Measurements from ENCODE around the gene ERMN.
"Not testable (repeated sequence)": the region's sequence is repeated elsewhere in the genome, so short reads cannot be mapped to it uniquely, and the experiment has no call there.

Gene ERMN

GRCh38 chr2:157291018-157291417, 34.6 kb downstream of the ERMN start:
- peaks cover 11% of the 10 kb centered on the region for H3K27me3 Mint-ChIP-seq (ENCODE audit: low read depth)
- H3K4me3 Mint-ChIP-seq = no peak overlapping the region
- H3K9me3 Mint-ChIP-seq = no peaks in the 10 kb centered on the region
- no peaks in the 10 kb centered on the region for H3K36me3 Mint-ChIP-seq (ENCODE audit: low read depth)
- no peak overlapping the region for H3K27ac Mint-ChIP-seq
- peaks cover 4% of the 10 kb centered on the region for H3K4me1 Mint-ChIP-seq (ENCODE audit: low read depth)

- Mint-ChIP-seq H3K4me3 (no peak overlapping the region), H3K9me3 (no peaks in the 10 kb centered on the region), H3K4me1 (ENCODE audit: low read depth) (peaks cover 4% of the 10 kb centered on the region), H3K27ac (no peak overlapping the region), H3K27me3 (ENCODE audit: low read depth) (peaks cover 11% of the 10 kb centered on the region), H3K36me3 (ENCODE audit: low read depth) (no peaks in the 10 kb centered on the region)
Measured at GRCh38 chr2:157290525-157290924, 35.1 kb downstream of the ERMN start.

GRCh38 chr2:157287160-157287559, 38.5 kb downstream of the ERMN start:
- peaks cover 15% of the 10 kb centered on the region for H3K27me3 Mint-ChIP-seq (ENCODE audit: low read depth)
- no peak overlapping the region for H3K27ac Mint-ChIP-seq
- no peaks in the 10 kb centered on the region for H3K36me3 Mint-ChIP-seq (ENCODE audit: low read depth)
- no peaks in the 10 kb centered on the region for H3K4me1 Mint-ChIP-seq (ENCODE audit: low read depth)
- no peaks in the 10 kb centered on the region for H3K9me3 Mint-ChIP-seq
- no peak overlapping the region for H3K4me3 Mint-ChIP-seq

- Mint-ChIP-seq H3K36me3 (ENCODE audit: low read depth) (no peaks in the 10 kb centered on the region), H3K4me3 (no peak overlapping the region), H3K4me1 (ENCODE audit: low read depth) (peaks cover 3% of the 10 kb centered on the region), H3K27me3 (ENCODE audit: low read depth) (peaks cover 19% of the 10 kb centered on the region), H3K27ac (no peak overlapping the region), H3K9me3 (no peaks in the 10 kb centered on the region)
Measured at GRCh38 chr2:157283468-157283867, 42.2 kb downstream of the ERMN start.

GRCh38 chr2:157281316-157281715, 44.3 kb downstream of the ERMN start:
- peaks cover 3% of the 10 kb centered on the region for H3K4me1 Mint-ChIP-seq (ENCODE audit: low read depth)

GRCh38 chr2:157279311-157279710, 46.3 kb downstream of the ERMN start:
- H3K27me3 Mint-ChIP-seq (ENCODE audit: low read depth) = peaks cover 25% of the 10 kb centered on the region
- not testable (repeated sequence) for H3K4me3 Mint-ChIP-seq; H3K27ac Mint-ChIP-seq; H3K4me1 Mint-ChIP-seq (ENCODE audit: low read depth); H3K36me3 Mint-ChIP-seq (ENCODE audit: low read depth); H3K9me3 Mint-ChIP-seq

More at GRCh38 chr2:157281316-157281715, 44.3 kb downstream of the ERMN start:
- Mint-ChIP-seq H3K36me3 (ENCODE audit: low read depth) (no peaks in the 10 kb centered on the region), H3K4me3 (no peak overlapping the region), H3K27ac (no peak overlapping the region), H3K9me3 (peaks cover 3% of the 10 kb centered on the region), H3K27me3 (ENCODE audit: low read depth) (peaks cover 27% of the 10 kb centered on the region)

GRCh38 chr2:157271590-157272203, 53.9 kb downstream of the ERMN start:
- Mint-ChIP-seq H3K4me1 (ENCODE audit: low read depth) (peaks cover 9% of the 10 kb centered on the region), H3K27me3 (ENCODE audit: low read depth) (peaks cover under 1% of the 10 kb centered on the region), H3K27ac (peak overlapping the region; percentile 22), H3K36me3 (ENCODE audit: low read depth) (no peaks in the 10 kb centered on the region), H3K4me3 (no peak overlapping the region), H3K9me3 (no peaks in the 10 kb centered on the region)

GRCh38 chr2:157269922-157270321, 55.7 kb downstream of the ERMN start:
- no peak overlapping the region for H3K27ac Mint-ChIP-seq
- no peaks in the 10 kb centered on the region for H3K9me3 Mint-ChIP-seq
- H3K4me1 Mint-ChIP-seq (ENCODE audit: low read depth) = peaks cover 9% of the 10 kb centered on the region
- H3K27me3 Mint-ChIP-seq (ENCODE audit: low read depth) = peaks cover 3% of the 10 kb centered on the region
- H3K36me3 Mint-ChIP-seq (ENCODE audit: low read depth) = no peaks in the 10 kb centered on the region
- no peak overlapping the region for H3K4me3 Mint-ChIP-seq

- Mint-ChIP-seq H3K27ac (no peak overlapping the region), H3K27me3 (ENCODE audit: low read depth) (peaks cover 3% of the 10 kb centered on the region), H3K9me3 (no peaks in the 10 kb centered on the region), H3K36me3 (ENCODE audit: low read depth) (no peaks in the 10 kb centered on the region), H3K4me1 (ENCODE audit: low read depth) (peaks cover 9% of the 10 kb centered on the region), H3K4me3 (no peak overlapping the region)
Measured at GRCh38 chr2:157269060-157269459, 56.6 kb downstream of the ERMN start.

Measured in T-helper 1 cell treated with Interleukin-12 subunit alpha and Interleukin-12 subunit beta and Interleukin-4 antibody, amounts not matched to agents 30 μg/mL and 1 μg/mL, for 36 hours (primary cell).